Stimulated activated CD8-positive, alpha-beta memory T cell treated with anti-CD3 and anti-CD28 coated beads, Interleukin-4, amount 100 ng/mL, for 48 hours (primary cell): ENCODE data around the gene GATA3.
A peak's percentile ranks its signal among the peaks of the same experiment; 100 is the strongest.

Experiments used
- DNase-seq: peaks from one replicate; pipeline ENCODE4 v3.0.0-alpha.2; 2020

The GATA3 gene

DNA sequence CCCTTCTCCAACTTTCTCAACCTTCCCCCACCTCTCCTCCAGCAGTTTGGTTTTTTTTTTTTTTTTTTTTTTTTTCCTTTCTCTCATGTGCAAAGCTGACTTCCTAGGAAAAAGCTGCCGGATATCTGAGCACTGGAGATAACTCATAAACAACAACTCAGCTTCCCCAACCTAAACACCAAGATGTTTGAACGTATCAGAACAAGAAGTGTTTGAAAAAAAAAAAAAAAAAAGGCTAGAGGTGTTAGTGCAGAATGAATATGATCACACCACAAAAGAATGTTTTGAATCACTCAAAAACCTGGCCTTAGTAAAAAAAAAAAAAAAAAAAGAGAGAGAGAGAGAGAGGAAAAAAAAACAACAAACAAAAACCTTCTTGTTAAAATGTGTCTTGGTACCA lies 11.2 kb downstream of the GATA3 start:
- DNase-seq = no peak

DNA sequence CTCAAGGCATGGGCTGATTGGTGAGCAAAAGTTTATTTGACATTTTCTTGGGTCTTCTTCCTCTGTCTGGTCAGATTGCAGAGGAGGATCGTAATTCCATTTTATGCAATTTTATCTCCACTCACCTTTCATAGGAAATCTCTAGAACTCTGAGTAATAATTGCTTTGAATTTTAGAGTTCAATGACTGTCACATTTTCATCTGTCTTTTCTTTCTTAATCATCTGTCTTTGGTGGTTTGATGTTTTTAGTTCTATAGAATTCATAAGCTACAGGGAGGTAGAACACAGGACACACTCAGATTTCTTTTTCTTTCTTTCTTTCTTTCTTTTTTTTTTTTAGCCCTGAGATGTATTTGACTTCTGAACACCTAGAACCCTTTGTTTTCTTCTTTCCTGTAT lies 11.6 kb downstream of the GATA3 start:
- no peak for DNase-seq

GRCh38 chr10:8066797-8067196 lies 12.3 kb downstream of the GATA3 start:
- DNase-seq = no peak

DNA sequence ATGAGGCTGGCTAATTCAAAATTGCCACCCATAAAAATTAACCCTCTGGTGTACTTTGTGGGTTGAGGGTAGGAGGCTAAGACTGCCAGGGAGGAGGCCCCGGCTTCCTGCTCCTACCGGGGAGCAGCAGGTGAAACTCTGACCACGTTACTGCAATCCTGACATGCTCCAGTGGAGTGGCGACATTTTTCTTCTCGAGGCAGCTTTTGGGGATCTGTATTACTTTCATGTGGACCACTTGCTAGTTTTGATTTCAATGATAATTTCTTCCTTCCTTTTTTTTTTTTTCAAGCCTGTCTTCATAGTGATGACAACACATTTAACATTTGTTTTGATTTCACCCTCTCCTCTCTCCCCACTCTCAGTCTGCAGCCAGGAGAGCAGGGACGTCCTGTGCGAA lies 14.6 kb downstream of the GATA3 start:
- peak; percentile 54 for DNase-seq

GRCh38 chr10:8069627-8070026 lies 15.1 kb downstream of the GATA3 start:
- DNase-seq = no peak

- no peak for DNase-seq
Measured at GRCh38 chr10:8070440-8070839, 16.0 kb downstream of the GATA3 start.

DNA sequence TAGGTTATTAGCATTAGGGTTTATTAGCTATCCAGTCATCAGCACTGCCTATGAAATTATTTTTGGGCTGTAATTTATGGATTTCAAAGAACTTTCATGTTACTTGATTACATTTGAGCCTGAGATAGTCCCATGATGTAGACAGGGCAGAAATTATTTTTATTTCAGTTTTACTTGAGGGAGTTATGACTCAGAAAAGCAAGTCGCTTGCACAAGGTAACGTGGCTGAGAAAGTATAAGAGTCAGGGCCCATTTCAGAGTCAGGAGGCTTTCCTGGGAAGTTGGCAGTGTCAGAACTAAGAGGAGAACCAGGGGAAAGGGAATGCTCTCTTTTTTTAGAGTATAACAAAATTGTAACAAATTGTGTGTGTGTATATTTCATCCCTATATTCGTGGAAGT lies 16.5 kb downstream of the GATA3 start:
- no peak for DNase-seq

DNA sequence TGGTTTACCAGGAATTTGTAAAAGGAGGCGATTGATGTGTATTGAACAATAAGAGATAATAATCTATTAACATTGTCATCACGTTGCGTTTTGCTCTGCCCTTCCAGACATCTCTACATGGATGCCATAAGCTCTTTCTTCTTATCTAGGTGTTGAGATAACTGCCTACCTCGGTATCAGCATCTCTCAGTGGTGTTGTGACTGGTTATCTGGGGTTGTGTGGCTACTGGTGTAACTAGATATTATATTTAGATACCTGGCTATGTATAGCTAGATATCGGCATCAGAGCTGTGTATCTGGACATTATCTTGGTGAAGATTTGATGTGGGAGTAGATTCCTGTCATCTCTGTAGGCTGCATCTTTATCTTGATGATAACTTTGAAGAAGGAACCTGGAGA lies 17.2 kb downstream of the GATA3 start:
- DNase-seq = no peak

- DNase-seq = no peak
Measured at GRCh38 chr10:8072211-8072610, 17.7 kb downstream of the GATA3 start.

DNA sequence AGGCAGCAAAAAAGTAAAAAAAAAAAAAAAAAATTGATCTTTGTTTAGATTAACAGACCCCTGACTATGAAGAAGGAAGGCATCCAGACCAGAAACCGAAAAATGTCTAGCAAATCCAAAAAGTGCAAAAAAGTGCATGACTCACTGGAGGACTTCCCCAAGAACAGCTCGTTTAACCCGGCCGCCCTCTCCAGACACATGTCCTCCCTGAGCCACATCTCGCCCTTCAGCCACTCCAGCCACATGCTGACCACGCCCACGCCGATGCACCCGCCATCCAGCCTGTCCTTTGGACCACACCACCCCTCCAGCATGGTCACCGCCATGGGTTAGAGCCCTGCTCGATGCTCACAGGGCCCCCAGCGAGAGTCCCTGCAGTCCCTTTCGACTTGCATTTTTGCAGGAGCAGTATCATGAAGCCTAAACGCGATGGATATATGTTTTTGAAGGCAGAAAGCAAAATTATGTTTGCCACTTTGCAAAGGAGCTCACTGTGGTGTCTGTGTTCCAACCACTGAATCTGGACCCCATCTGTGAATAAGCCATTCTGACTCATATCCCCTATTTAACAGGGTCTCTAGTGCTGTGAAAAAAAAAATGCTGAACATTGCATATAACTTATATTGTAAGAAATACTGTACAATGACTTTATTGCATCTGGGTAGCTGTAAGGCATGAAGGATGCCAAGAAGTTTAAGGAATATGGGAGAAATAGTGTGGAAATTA lies 19.4 kb downstream of the GATA3 start:
- peak; percentile 37 for DNase-seq

DNA sequence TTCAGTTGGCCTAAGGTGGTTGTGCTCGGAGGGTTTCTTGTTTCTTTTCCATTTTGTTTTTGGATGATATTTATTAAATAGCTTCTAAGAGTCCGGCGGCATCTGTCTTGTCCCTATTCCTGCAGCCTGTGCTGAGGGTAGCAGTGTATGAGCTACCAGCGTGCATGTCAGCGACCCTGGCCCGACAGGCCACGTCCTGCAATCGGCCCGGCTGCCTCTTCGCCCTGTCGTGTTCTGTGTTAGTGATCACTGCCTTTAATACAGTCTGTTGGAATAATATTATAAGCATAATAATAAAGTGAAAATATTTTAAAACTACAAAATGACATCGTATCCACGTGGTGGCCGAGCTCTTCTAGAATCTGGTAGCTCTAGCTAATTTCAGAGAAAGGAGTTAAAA lies 20.4 kb downstream of the GATA3 start:
- DNase-seq = no peak

DNA sequence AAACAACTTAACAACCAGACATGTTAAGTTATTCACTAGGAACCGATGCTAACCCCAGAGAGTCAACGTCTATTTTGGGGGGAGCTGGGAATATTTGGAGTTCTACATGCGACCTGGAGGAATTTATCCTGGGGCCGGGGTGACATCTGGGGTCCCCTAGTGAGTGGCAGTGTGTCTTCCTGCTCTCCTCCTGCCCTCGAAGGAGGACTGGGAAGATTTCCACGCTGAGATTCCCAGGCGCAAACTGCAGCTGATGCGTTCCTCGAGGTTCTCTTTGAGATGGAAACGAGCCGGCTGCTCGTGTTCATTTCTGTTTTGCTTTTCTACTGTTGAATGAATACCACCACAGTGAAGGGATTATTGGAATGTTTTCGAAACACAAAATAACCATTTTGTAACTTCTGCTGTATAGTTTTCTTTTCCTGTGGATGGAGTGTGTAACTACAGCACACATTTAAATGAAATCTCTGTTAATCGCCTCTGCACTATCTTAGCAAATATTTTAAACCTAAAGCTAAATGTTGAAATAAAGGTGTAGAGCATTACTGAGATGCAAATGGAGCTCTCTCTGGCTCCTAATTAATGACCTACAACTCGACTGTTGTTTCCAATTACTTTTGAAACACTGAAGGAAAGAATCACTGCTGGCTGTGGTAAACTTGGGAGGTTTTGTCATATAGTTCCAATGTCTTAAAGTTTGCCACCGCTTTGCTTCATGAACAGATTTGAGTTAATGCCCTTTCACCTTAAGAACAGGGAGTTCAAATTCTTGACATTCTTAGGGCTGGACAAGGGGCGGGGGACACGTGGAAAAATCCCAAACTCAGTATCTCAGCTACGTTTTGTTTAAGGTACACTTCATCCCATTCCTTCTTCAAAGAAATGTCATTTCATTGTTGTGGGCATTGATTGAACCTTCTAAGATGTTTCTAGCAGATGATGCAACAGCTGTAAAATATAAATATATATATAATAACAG lies 21.1 kb downstream of the GATA3 start:
- DNase-seq = no peak

GRCh38 chr10:8076933-8077332 lies 22.4 kb downstream of the GATA3 start:
- DNase-seq = no peak

DNA sequence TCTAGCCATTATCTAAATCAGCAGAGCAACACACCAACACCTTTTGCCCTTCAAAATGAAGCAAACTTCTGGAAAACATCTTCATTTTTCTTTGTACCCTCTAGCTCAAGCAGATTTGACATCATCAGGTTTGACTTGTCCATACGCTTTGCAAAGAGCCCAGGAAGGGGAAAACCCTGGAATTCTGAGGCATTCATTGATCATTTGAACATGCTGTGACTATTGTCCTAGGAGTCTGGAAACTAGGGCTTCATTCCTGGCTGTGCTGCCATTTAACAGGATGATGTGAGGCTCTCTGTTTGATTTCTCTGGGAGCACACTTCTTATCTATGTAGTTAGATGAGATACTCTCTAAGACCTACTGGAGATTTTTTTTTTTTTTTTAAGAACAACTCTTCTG lies 23.5 kb downstream of the GATA3 start:
- no peak for DNase-seq

- DNase-seq = no peak
Measured at GRCh38 chr10:8079126-8079525, 24.6 kb downstream of the GATA3 start.

DNA sequence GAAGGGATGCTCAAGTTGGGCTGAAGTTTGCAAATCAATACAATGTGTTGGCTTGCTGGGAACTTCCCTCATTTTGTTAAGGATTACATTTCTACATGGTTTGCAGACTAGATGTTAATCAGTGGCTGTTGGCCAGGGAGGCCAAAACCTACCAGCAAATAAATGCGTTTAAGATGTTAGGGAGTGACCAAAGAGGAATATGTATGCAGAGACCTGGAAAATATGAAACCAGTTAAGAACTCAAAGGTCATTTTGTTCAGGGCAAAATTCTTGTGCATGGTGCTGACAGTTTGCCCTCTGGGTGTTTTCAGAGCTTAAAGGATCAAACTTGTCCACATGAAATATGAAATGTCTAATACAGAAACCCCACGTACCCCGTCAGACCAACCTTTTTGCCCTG lies 30.3 kb downstream of the GATA3 start:
- DNase-seq = no peak

DNA sequence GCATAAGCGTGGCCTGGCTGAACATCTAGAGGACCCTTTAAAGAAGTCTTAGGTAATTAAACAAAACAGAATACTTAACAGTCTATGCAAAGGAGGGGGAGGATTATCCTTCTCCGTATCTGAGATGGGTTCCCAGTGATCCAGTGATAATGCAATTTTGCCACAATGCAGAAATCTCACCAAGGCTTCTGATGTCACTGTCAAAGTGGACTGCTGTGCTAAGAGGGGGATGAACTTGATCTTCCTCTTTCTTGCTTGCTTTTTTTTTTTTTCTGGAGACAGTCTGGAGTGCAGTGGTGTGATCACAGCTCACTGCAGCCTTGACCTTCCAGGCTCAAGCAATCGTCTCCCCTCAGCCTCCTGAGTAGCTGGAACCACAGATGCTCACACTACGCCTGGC lies 30.8 kb downstream of the GATA3 start:
- no peak for DNase-seq

DNA sequence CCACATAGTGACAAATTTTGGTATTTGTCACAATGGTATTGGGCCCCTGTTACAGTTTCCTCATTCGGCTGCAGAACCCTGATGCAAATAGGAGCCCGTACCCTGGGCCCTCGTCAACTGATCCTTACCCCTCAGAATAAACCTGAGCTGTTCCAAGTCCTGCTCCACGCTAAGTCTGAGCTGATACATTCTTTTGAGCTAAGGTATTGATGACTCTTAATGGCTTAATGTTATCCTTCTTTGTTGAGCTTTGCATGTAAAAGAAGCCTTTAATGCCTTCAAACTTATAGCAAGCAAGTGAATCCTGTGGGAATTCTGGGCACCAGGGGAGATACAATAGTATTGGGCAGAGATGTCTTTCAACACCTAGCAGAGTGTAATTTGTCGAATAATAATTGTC lies 31.8 kb downstream of the GATA3 start:
- DNase-seq = no peak

DNA sequence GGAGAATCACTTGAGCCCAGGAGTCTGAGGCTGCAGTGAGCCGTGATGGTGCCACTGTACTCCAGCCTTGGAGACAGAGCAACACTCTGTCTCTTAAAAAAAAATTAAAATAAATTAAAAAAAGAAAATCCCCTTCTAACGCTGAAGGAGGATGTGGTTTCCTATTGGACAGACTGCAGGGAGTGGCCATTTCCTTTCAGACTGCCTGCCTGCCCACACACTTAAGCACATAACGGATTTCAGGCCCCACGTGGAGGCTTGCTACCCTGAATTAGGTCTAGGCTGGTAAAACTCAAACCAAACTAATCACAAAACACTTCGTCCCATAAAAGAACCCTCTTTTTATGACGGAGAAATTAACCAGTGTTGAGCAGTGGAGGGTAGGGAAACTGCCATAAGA lies 34.0 kb downstream of the GATA3 start:
- peak; percentile 39 for DNase-seq

DNA sequence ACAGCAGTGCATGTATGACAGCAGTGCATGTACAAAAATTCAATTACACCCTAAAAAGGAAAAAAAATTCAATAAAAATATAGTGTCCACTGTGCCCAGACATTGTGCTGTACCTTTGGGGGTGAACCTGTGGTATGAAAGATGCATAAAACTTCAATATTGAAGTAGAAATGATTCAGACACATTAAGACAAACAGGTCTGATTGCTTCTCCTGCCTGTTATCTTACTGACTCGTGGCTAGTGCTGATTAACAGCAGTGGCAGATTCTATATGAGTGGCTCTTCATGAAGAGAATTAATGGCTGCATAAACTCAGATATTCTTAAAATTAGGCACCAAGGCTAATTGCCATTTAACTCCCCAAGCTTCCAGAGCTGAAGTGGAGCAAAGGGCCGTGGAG lies 37.9 kb downstream of the GATA3 start:
- no peak for DNase-seq

GRCh38 chr10:8095959-8096358 lies 41.5 kb downstream of the GATA3 start:
- DNase-seq = peak; percentile 56

DNA sequence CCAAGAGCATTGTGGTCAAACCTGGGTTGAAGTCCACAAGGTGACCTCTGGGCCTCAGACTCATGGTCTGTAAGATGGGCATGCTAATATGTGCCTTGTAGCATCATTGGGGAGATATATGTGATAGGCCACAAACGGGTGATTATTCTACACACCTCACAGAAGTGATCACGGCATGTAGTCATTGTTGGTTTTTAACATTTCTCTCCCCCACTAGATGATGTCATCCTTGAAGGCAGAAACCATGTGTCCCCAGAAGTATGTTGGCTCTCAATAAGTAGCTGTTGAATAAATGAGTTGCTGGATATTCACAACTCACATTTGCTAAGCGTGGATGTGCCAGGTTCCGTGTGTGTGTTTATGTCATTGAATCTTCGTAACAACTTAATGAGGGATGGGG lies 42.4 kb downstream of the GATA3 start:
- DNase-seq = no peak

- DNase-seq = no peak
Measured at GRCh38 chr10:8100366-8100765, 45.9 kb downstream of the GATA3 start.

GRCh38 chr10:8102708-8103401 lies 48.4 kb downstream of the GATA3 start:
- peak; percentile 31 for DNase-seq
